NT2/D1 (cell line): ENCODE data around the gene HOXA5.

ENCODE experiments used
- SUZ12 ChIP-seq: IDR thresholded peaks from 2 replicates; pipeline ENCODE4 v1.6.1; 2011; ENCODE audit not compliant: insufficient read length, insufficient read depth; ENCODE audit errors: extremely low read depth
- YY1 ChIP-seq: IDR thresholded peaks from 2 replicates; pipeline ENCODE4 v1.6.1; 2011; ENCODE audit not compliant: insufficient read length, insufficient read depth
- ZNF274 ChIP-seq: IDR thresholded peaks from 2 replicates; pipeline ENCODE4 v1.6.1; 2011; ENCODE audit warnings: mild to moderate bottlenecking, low read depth, low read length

DNA sequence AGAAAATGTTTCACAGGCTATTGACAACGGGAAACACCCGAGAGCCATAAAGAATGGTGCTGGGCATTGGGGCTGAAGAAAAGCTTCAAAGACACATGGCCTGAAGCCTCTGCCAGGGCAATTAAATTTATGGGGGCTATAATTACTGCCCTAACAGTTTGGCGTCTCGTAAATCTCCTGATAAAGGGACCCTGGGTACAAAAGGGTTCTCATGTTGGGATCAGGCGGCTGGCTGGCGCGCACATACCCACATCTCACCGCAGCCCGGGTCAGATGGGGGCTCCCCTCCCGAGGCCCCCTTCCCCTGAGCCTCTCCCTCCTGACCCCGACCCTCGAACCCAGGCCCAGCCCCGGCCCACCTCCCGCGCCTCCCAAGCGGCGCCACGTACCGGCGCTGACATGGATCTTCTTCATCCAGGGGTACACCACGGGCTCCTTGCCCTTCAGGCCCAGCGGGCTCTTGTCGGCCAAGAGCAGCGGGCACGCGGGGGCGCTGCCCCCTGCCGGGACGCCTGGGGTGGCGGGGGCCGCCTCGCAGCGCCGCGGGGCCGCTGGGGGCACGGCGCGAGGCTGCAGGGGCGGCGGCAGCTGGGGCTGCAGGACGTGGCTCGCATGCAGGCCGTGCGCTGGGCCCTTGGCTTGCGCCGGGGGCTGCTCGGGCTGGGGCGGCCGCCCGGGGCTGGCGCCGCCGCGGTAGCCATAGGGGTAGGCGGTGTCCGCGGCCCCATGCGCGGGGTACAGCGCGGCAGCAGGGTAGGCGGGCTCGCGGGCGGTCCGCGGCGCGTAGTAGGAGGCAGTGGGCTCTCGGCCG is 13.5 kb downstream of the HOXA5 start:
- TF ChIP-seq YY1 = no peak
- no peak for TF ChIP-seq ZNF274
- TF ChIP-seq SUZ12 = peak; percentile 71
